Neutrophil (primary cell): ENCODE measurements around the gene TRABD2B.

Experiments used
- H3K27ac ChIP-seq: fragments of 200-600 bp; sonication (generic); 2 replicates; pipeline ENCODE4 v1.5.1; 2016; ENCODE audit warnings: mild to moderate bottlenecking, moderate library complexity
- H3K27me3 ChIP-seq: fragments of 200-600 bp; sonication (generic); 2 replicates; pipeline ENCODE4 v1.6.0; 2016; ENCODE audit warnings: mild to moderate bottlenecking
- H3K36me3 ChIP-seq: fragments of 200-600 bp; sonication (generic); 2 replicates; pipeline ENCODE4 v1.5.1; 2017
- H3K4me1 ChIP-seq, 2 experiments: fragments of 200-600 bp in 1 of 2; sonication (generic) in 1 of 2; 1 replicate in 1 of 2; 2 replicates in 1 of 2; pipeline versions ENCODE4 v1.5.1 to v1.6.1; 2013 to 2016; ENCODE audit warnings: low read depth in 1 of 2, low read length in 1 of 2, mild to moderate bottlenecking in 1 of 2, moderate library complexity in 1 of 2; ENCODE audit not compliant: control insufficient read depth in 1 of 2, insufficient read depth in 1 of 2
- H3K4me3 ChIP-seq, 2 experiments: fragments of 200-600 bp in 1 of 2; sonication (generic) in 1 of 2; 1 replicate in 1 of 2; 2 replicates in 1 of 2; pipeline ENCODE4 v1.5.1; 2013 to 2016; ENCODE audit warnings: low read depth in 1 of 2, low read length in 1 of 2, mild to moderate bottlenecking in 1 of 2, moderate library complexity in 1 of 2
- H3K9me3 ChIP-seq: fragments of 200-600 bp; sonication (generic); 2 replicates; pipeline ENCODE4 v1.5.1; 2016
- CTCF ChIP-seq: fragments of 200-600 bp; sonication (generic); IDR thresholded peaks from 2 replicates; pipeline ENCODE4 v1.5.1; 2016; ENCODE audit warnings: antibody characterized with exemption

Gene TRABD2B

GRCh38 chr1:47871799-47872353, 125.3 kb downstream of the TRABD2B start:
- Histone ChIP-seq H3K27me3 (peaks cover 12% of the 10 kb centered on the region), H3K36me3 (no peaks in the 10 kb centered on the region), H3K27ac (no peak overlapping the region), H3K9me3 (no peaks in the 10 kb centered on the region), H3K4me1 (no peaks in the 10 kb centered on the region), H3K4me3 (no peak overlapping the region)
- TF ChIP-seq CTCF, result no peak

GRCh38 chr1:47870946-47871676, 126.1 kb downstream of the TRABD2B start:
- no peak for TF ChIP-seq CTCF
- H3K27ac ChIP-seq, result no peak overlapping the region

GRCh38 chr1:47870480-47870879, 126.7 kb downstream of the TRABD2B start:
- Histone ChIP-seq H3K36me3 (no peaks in the 10 kb centered on the region), H3K4me3 (no peak overlapping the region), H3K9me3 (no peaks in the 10 kb centered on the region), H3K27ac (no peak overlapping the region), H3K4me1 (no peaks in the 10 kb centered on the region), H3K27me3 (no peaks in the 10 kb centered on the region)
- TF ChIP-seq CTCF, result no peak

More at GRCh38 chr1:47870946-47871676, 126.1 kb downstream of the TRABD2B start:
- no peak overlapping the region for H3K4me3 ChIP-seq
- H3K36me3 ChIP-seq, result no peaks in the 10 kb centered on the region
- H3K4me1 ChIP-seq, result no peaks in the 10 kb centered on the region
- peaks cover 4% of the 10 kb centered on the region for H3K27me3 ChIP-seq
- no peaks in the 10 kb centered on the region for H3K9me3 ChIP-seq

DNA sequence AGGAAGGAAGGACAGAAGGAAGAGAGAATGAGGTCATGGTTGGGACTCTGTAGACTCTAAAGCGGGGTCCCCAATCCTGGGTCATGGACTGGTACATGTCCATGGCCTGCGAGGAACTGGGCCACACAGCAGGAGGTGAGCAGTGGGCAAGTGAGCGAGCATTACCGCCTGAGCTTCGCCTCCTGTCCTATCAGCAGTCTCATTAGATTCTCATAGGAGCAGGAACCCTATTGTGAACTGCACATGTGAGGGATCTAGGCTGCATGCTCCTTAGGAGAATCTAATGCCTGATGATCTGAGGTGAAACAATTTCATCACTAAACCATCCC, 128.9 kb downstream of the TRABD2B start:
- no peaks in the 10 kb centered on the region for H3K36me3 ChIP-seq
- no peak for TF ChIP-seq CTCF
- no peaks in the 10 kb centered on the region for H3K4me1 ChIP-seq
- no peak overlapping the region for H3K27ac ChIP-seq
- H3K9me3 ChIP-seq, result no peaks in the 10 kb centered on the region
- H3K27me3 ChIP-seq, result no peaks in the 10 kb centered on the region
- no peak overlapping the region for H3K4me3 ChIP-seq

DNA sequence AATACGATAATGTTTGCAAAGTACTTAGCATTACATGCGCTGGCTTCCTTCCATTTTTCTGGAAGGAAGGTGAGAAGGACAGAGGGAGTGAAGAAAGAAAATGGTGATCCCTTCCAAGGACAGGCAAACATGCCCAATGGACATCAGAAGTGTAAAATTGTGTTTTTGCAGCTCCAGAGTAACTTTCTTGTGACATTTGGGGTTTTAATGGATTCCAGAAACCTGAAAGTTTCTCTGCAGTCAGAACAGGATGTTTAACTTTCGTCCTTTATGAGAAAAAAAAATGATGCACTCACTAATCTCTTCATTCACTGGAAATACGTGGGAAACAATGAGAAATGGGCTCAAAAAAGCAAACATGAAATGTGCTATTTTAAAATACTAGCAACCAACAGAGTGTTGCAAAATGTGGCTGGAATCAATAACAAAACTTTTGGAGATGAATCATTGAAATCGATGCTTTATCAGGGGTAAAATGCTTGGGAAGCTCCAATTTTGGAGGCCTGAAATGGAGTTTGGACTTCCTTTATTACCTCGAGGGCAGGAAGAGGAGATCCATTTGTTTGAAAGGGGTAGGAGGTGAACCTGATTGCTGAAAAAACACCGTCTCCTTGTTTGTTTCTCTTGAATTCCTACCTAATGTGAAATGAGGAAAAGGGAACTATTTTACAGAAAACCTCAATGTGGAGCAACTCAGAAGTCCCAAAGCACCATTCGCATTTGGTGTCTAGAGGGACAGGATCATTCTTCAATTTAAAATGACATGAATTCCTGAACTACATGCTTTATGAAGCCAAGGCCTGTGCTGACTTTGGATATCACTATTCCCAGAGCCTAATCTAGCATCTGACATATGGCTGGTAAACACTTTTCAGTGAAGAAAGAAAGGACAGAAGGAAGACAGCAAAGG, 129.5 kb downstream of the TRABD2B start:
- no peak for TF ChIP-seq CTCF

More for the DNA sequence above, 129.5 kb downstream of the TRABD2B start:
- Histone ChIP-seq H3K27ac (no peak overlapping the region), H3K4me3 (no peak overlapping the region), H3K4me1 (no peaks in the 10 kb centered on the region), H3K9me3 (no peaks in the 10 kb centered on the region), H3K36me3 (no peaks in the 10 kb centered on the region), H3K27me3 (no peaks in the 10 kb centered on the region)
